ENCODE data around the gene RAP1GAP2.

GRCh38 chr17:3037259-3037658 lies 241.0 kb downstream of the RAP1GAP2 start:
- TF ChIP-seq CTCF (IDR thresholded peaks at IDR 0.05) (no peak), POLR2A (IDR thresholded peaks at IDR 0.05) (no peak), POLR2AphosphoS5 (IDR thresholded peaks at IDR 0.05) (no peak)
